ENCODE results near the gene SLC25A4. TPM values are rescaled to one million over a fixed set of nuclear protein-coding genes. Genes with fewer than 3 reads are reported as not detected.

The SLC25A4 gene
- total RNA-seq, 1 experiment from 2014 or later = 40.2 TPM

GRCh38 chr4:185101354-185101890, 41.6 kb upstream of the SLC25A4 start:
- Mint-ChIP-seq H3K27ac (no peak overlapping the region), H3K4me3 (no peak overlapping the region), H3K27me3 (ENCODE audit: low read depth) (no peaks in the 10 kb centered on the region), H3K9me3 (no peaks in the 10 kb centered on the region), H3K4me1 (peaks cover 19% of the 10 kb centered on the region), H3K36me3 (no peaks in the 10 kb centered on the region)
- ChIA-PET CTCF (interaction anchor here (1.2 to 2.2 kb wide), 2 partner anchors 62 to 83 kb away, joined by 4 to 7 read pairs; no protein-coding TSS in a partner anchor), POLR2A (no interaction called here)
- ATAC-seq = no peak
- no peak for DNase-seq (ENCODE audit: low spot score)
- TF ChIP-seq TEAD1 (CRISPR knock-in tag; IDR thresholded peaks at IDR 0.05) (no peak), MYBL2 (CRISPR knock-in tag; IDR thresholded peaks at IDR 0.05) (no peak), STAT6 (CRISPR knock-in tag; conservative IDR thresholded peaks at IDR 0.05; ENCODE audit: low read depth) (no peak), NFYB (CRISPR knock-in tag; conservative IDR thresholded peaks at IDR 0.05; ENCODE audit: low read depth) (no peak), TP53 (CRISPR knock-in tag; IDR thresholded peaks at IDR 0.05) (no peak), ZNF512 (CRISPR knock-in tag; IDR thresholded peaks at IDR 0.05; ENCODE audit: borderline replicate concordance) (no peak), ERG (CRISPR knock-in tag; IDR thresholded peaks at IDR 0.05) (no peak), SMAD3 (CRISPR knock-in tag; IDR thresholded peaks at IDR 0.05; ENCODE audit: borderline replicate concordance) (no peak), ZNF425 (CRISPR knock-in tag; conservative IDR thresholded peaks at IDR 0.05) (no peak), IRF1 (CRISPR knock-in tag; IDR thresholded peaks at IDR 0.05) (no peak), ZNF423 (CRISPR knock-in tag; IDR thresholded peaks at IDR 0.05) (no peak), TCF7 (CRISPR knock-in tag; IDR thresholded peaks at IDR 0.05; ENCODE audit: low read depth) (no peak), ZNF219 (CRISPR knock-in tag; IDR thresholded peaks at IDR 0.05; ENCODE audit: borderline replicate concordance) (no peak)

- no peak overlapping the region for H3K4me3 Mint-ChIP-seq
- no peak overlapping the region for H3K27ac Mint-ChIP-seq
- peaks cover 6% of the 10 kb centered on the region for H3K9me3 Mint-ChIP-seq
- H3K4me1 Mint-ChIP-seq = peaks cover 43% of the 10 kb centered on the region
- POLR2A ChIA-PET = no interaction called here
- H3K36me3 Mint-ChIP-seq = peaks cover 4% of the 10 kb centered on the region
- DNase-seq (ENCODE audit: low spot score) (no peak), ATAC-seq (no peak)
- CTCF ChIA-PET = interaction anchor here (1.0 kb wide), 1 partner anchor 30 kb away, joined by 3 read pairs; no protein-coding TSS in a partner anchor
- H3K27me3 Mint-ChIP-seq (ENCODE audit: low read depth) = no peaks in the 10 kb centered on the region
- TF ChIP-seq IRF1 (CRISPR knock-in tag; IDR thresholded peaks at IDR 0.05) = no peak
- TF ChIP-seq ERG (CRISPR knock-in tag; IDR thresholded peaks at IDR 0.05) = no peak
- no peak for TF ChIP-seq FOXK1 (CRISPR knock-in tag; IDR thresholded peaks at IDR 0.05)
- no peak for TF ChIP-seq NR2C2 (CRISPR knock-in tag; IDR thresholded peaks at IDR 0.05)
- no peak for TF ChIP-seq SP1 (CRISPR knock-in tag; conservative IDR thresholded peaks at IDR 0.05)
Observed at GRCh38 chr4:185104733-185105132, 38.3 kb upstream of the SLC25A4 start.

All from WTC11 (cell line).